ENCODE measurements around the gene LEO1. TPM values are rescaled to one million over a fixed set of nuclear protein-coding genes. Genes with fewer than 3 reads are reported as not detected.

The LEO1 gene
- total and polyA plus RNA-seq, 2 of the 13 experiments (the other 11 are each of a cell fraction or from before 2014, with no cell fraction given), result 17.0 to 60.3 TPM

- TF ChIP-seq TOE1 (CRISPR knock-in tag; IDR thresholded peaks at IDR 0.05), result no peak
- peak; percentile 29; the same call in 1 of the 2 replicates for TF ChIP-seq ZNF543 (CRISPR knock-in tag; IDR thresholded peaks at IDR 0.05)
- peak; percentile 93; the same call in 1 of the 2 replicates for TF ChIP-seq IRF9 (CRISPR knock-in tag; IDR thresholded peaks at IDR 0.05; ENCODE audit: borderline replicate concordance)
- no peak for TF ChIP-seq NFYB (CRISPR knock-in tag; IDR thresholded peaks at IDR 0.05)
- no peak for TF ChIP-seq SYNCRIP (IDR thresholded peaks at IDR 0.05; ENCODE audit: insufficient read depth, low read depth, low read length)
- TF ChIP-seq RAD21 (CRISPR knock-in tag; IDR thresholded peaks at IDR 0.05), result peak; percentile 49; the same call in 1 of the 2 replicates
- no peak for TF ChIP-seq SOX13 (IDR thresholded peaks at IDR 0.05)
- TF ChIP-seq SOX13 (CRISPR knock-in tag; conservative IDR thresholded peaks at IDR 0.05 in 1 of 2, IDR thresholded peaks at IDR 0.05 in 1 of 2), result peak in 1 of 2 experiments; percentile 81; a peak in 2 of 4 replicates
- no peak for TF ChIP-seq GMEB2 (CRISPR knock-in tag; IDR thresholded peaks at IDR 0.05; ENCODE audit: low read depth)
- TF ChIP-seq ZNF839 (CRISPR knock-in tag; IDR thresholded peaks at IDR 0.05; ENCODE audit: borderline replicate concordance), result no peak
- peak; percentile 37 for TF ChIP-seq SATB2 (CRISPR knock-in tag; IDR thresholded peaks at IDR 0.05)
- no peak; the same call in 1 of the 2 replicates for TF ChIP-seq ZNF552 (CRISPR knock-in tag; IDR thresholded peaks at IDR 0.05; ENCODE audit: borderline replicate concordance)
- no peak; the same call in 1 of the 2 replicates for TF ChIP-seq ZSCAN20 (CRISPR knock-in tag; IDR thresholded peaks at IDR 0.05; ENCODE audit: borderline replicate concordance)
- TF ChIP-seq E2F5 (CRISPR knock-in tag; conservative IDR thresholded peaks at IDR 0.05), result no peak; the same call in 1 of the 2 replicates
- peak; percentile 36; the same call in 1 of the 2 replicates for TF ChIP-seq NFE2L1 (CRISPR knock-in tag; IDR thresholded peaks at IDR 0.05; ENCODE audit: borderline replicate concordance)
- TF ChIP-seq NCOA2 (CRISPR knock-in tag; IDR thresholded peaks at IDR 0.05), result 0 out of 2 replicates have a peak, but pooled peaks have one; percentile 12
- TF ChIP-seq RFX5 (IDR thresholded peaks at IDR 0.05; ENCODE audit: low read depth, low read length), result no peak
- TF ChIP-seq FOXJ3 (CRISPR knock-in tag; IDR thresholded peaks at IDR 0.05; ENCODE audit: borderline replicate concordance), result no peak
- TF ChIP-seq ARID4A (CRISPR knock-in tag; IDR thresholded peaks at IDR 0.05; ENCODE audit: borderline replicate concordance), result peak; percentile 43; the same call in 1 of the 2 replicates
- no peak for TF ChIP-seq ZNF615 (CRISPR knock-in tag; IDR thresholded peaks at IDR 0.05; ENCODE audit: borderline replicate concordance)
- TF ChIP-seq ZNF326 (CRISPR knock-in tag; IDR thresholded peaks at IDR 0.05; ENCODE audit: borderline replicate concordance), result no peak
- no peak for TF ChIP-seq JDP2 (CRISPR knock-in tag; IDR thresholded peaks at IDR 0.05; ENCODE audit: borderline replicate concordance)
These were observed 47.3 kb upstream of the LEO1 start, which contains the start of gene MAPK6 (continued) for GRCh38 chr15:52018693-52019393.

Data from HepG2 (cell line).